Measurements from ENCODE around the gene TAC4. TPM values are rescaled to one million over a fixed set of nuclear protein-coding genes. Genes with fewer than 3 reads are reported as not detected.

Gene TAC4
- total RNA-seq, 1 experiment from 2014 or later, result not detected

DNA sequence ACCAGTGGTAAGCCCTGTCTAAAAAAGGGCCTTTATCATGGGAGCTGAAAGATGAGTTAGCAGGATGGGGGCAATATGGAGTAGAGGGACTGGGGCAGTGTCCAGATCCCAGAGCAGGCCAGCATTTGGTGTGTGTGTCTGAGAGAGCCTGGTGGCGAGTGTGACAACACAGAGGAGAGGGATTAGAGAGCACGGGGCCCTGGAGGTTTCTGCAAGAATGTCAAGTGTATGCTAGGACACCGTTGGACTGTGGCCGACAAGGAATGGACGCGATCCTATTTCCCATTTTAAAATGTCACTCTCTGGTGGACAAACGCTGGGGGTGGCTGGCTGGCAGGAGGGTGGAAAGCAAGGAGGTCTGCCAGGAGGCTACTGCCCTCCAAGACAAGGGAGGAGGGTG lies 12.4 kb downstream of the TAC4 start:
- Histone ChIP-seq H4K5ac (ENCODE audit: insufficient read length, low read depth, low read length) (no peak overlapping the region), H3K23ac (ENCODE audit: insufficient read length, low read depth, low read length) (no peak overlapping the region), H4K8ac (replicated peaks; ENCODE audit: insufficient read length, low read depth, low read length) (no peak overlapping the region), H3K4ac (ENCODE audit: low read depth, low read length) (no peak overlapping the region), H2BK5ac (ENCODE audit: insufficient read length, low read length) (no peak overlapping the region), H4K20me1 (ENCODE audit: control insufficient read depth, insufficient read depth, insufficient read length) (no peaks in the 10 kb centered on the region), H3K18ac (ENCODE audit: insufficient read length, low read depth, low read length) (no peak overlapping the region), H3K79me2 (ENCODE audit: insufficient read depth, low read length) (no peaks in the 10 kb centered on the region), H3K23me2 (ENCODE audit: insufficient read length, low read depth, low read length, poor library complexity, severe bottlenecking) (no peaks in the 10 kb centered on the region), H3K79me1 (ENCODE audit: insufficient read depth, low read depth, low read length, poor library complexity, severe bottlenecking) (no peaks in the 10 kb centered on the region), H3K9me3 (ENCODE audit: control insufficient read depth, low read depth, low read length) (no peaks in the 10 kb centered on the region), H3K9ac (ENCODE audit: extremely low read depth, insufficient read length, low read length) (no peak overlapping the region), H3K27me3 (ENCODE audit: insufficient read depth, low read length) (no peaks in the 10 kb centered on the region), H3T11ph (ENCODE audit: low read length) (no peak overlapping the region), H2BK12ac (ENCODE audit: insufficient read length, low read depth, low read length) (no peak overlapping the region), H2AFZ (ENCODE audit: low read length) (no peak overlapping the region), H2BK15ac (ENCODE audit: low read depth, low read length) (no peak overlapping the region), H3K14ac (ENCODE audit: insufficient read depth, low read length) (no peak overlapping the region; the same call in 1 of the 2 replicates), H2BK20ac (ENCODE audit: low read depth, low read length, poor library complexity, severe bottlenecking) (no peak overlapping the region), H3K4me2 (ENCODE audit: insufficient read depth, insufficient read length, low read length) (no peak overlapping the region), H4K91ac (ENCODE audit: insufficient read length, low read depth, low read length) (no peak overlapping the region), H3K56ac (ENCODE audit: insufficient read length, low read depth, low read length) (no peak overlapping the region), H3K4me1 (ENCODE audit: insufficient read depth, low read length) (peaks cover 5% of the 10 kb centered on the region; the same call in 1 of the 2 replicates), H2BK120ac (ENCODE audit: low read depth, low read length, poor library complexity, severe bottlenecking) (no peak overlapping the region), H3K27ac (ENCODE audit: insufficient read length, low read depth, low read length) (no peak overlapping the region), H2AK5ac (ENCODE audit: insufficient read length, low read length) (no peak overlapping the region)
- Mint-ChIP-seq H3K9me3 (no peaks in the 10 kb centered on the region; a peak in 1 of 5 replicates), H3K36me3 (ENCODE audit: insufficient read depth in 1 of 3, low read depth in 3 of 3) (peaks cover 19 to 44% (median 32%) of the 10 kb centered on the region in 3 experiments; a peak in 6 of 7 replicates), H3K27me3 (ENCODE audit: low read depth) (no peaks in the 10 kb centered on the region), H3K27ac (peak overlapping the region in 2 of 3 experiments; percentile 42 to 59; a peak in 6 of 7 replicates), H3K4me1 (peaks cover 5 to 13% of the 10 kb centered on the region in 2 experiments), H3K4me3 (no peak overlapping the region)
- no peak for TF ChIP-seq CTCF (conservative IDR thresholded peaks at IDR 0.05)
- DNase-seq, result no peak
- WGBS (ENCODE audit: extremely low coverage, insufficient read length, low lambda C conversion rate), result no CpG with 5 or more reads among the region's 7 CpGs
